Suprapubic skin (tissue), 4 donors: ENCODE results near the gene CNIH4. TPM values are rescaled to one million over a fixed set of nuclear protein-coding genes. Genes with fewer than 3 reads are reported as not detected.

Experiments used
- DNase-seq, 2 donors: peaks; one replicate each; pipeline ENCODE4 v3.0.0-alpha.2; 2019; ENCODE audit warnings: low spot score in 2 of 2
- H3K27ac ChIP-seq: fragments of 200-600 bp; sonication (generic); one replicate; pipeline ENCODE4 v1.5.1; 2019
- H3K27me3 ChIP-seq: fragments of 200-600 bp; sonication (generic); one replicate; pipeline ENCODE4 v1.5.1; 2019
- H3K36me3 ChIP-seq: fragments of 200-600 bp; sonication (generic); one replicate; pipeline ENCODE4 v1.5.1; 2019
- H3K4me1 ChIP-seq: fragments of 200-600 bp; sonication (generic); one replicate; pipeline ENCODE4 v1.5.1; 2019
- H3K4me3 ChIP-seq: fragments of 200-600 bp; sonication (generic); one replicate; pipeline ENCODE4 v1.5.1; 2019; ENCODE audit warnings: mild to moderate bottlenecking
- H3K9me3 ChIP-seq: fragments of 200-600 bp; sonication (generic); one replicate; pipeline ENCODE4 v1.5.1; 2019
- CTCF ChIP-seq, 2 donors: fragments of 200-600 bp in 1 of 2; fragments of 450-650 bp in 1 of 2; sonication (generic) in 1 of 2; IDR thresholded peaks; one replicate each; pipeline ENCODE4 v1.5.1; 2016 to 2019; ENCODE audit warnings: antibody characterized with exemption in 2 of 2, mild to moderate bottlenecking in 1 of 2, moderate library complexity in 1 of 2
- EP300 ChIP-seq: sonication (generic); formaldehyde crosslinking; IDR thresholded peaks from one replicate; pipeline ENCODE4 v1.6.1; 2017; ENCODE audit warnings: antibody characterized with exemption
- POLR2A ChIP-seq, 2 donors: fragments of 450-650 bp; IDR thresholded peaks; one replicate each; pipeline ENCODE4 v1.6.1; 2017; ENCODE audit warnings: antibody characterized with exemption in 2 of 2, mild to moderate bottlenecking in 2 of 2, moderate library complexity in 2 of 2
- POLR2AphosphoS5 ChIP-seq, 3 donors: sonication (generic); formaldehyde crosslinking; IDR thresholded peaks; one replicate each; pipeline ENCODE4 v1.6.1; 2017; ENCODE audit warnings: antibody characterized with exemption in 3 of 3
- WGBS: methylation state at CpG from one replicate; pipeline ENCODE4 v1.1.5; 2018; 5-methylcytosine and 5-hydroxymethylcytosine counted together
- total RNA-seq, 4 donors: library from RNA; depleted of rRNA; stranded (reverse); fragments of >200 nt; gene quantifications; one replicate each; pipeline ENCODE4 v1.1.0, GENCODE V29; 2016

Gene CNIH4
- total RNA-seq, 4 donors from 2014 or later, result 27.8 to 49.5 (median 29.8) TPM

- TF ChIP-seq POLR2A (IDR thresholded peaks at IDR 0.05) (no peak), POLR2AphosphoS5 (IDR thresholded peaks at IDR 0.05) (no peak), EP300 (no peak), CTCF (IDR thresholded peaks at IDR 0.05) (no peak)
- DNase-seq, result no peak
- 44% methylated on average over 4 of the region's 4 CpGs for WGBS
- Histone ChIP-seq H3K36me3 (no peaks in the 10 kb centered on the region), H3K9me3 (no peaks in the 10 kb centered on the region), H3K4me1 (peaks cover 28% of the 10 kb centered on the region), H3K27me3 (no peaks in the 10 kb centered on the region), H3K4me3 (peak overlapping the region; percentile 94), H3K27ac (peak overlapping the region; percentile 96)
These were observed 1.6 kb downstream of the CNIH4 start for GRCh38 chr1:224358237-224358636.

- Histone ChIP-seq H3K27me3 (no peaks in the 10 kb centered on the region), H3K36me3 (no peaks in the 10 kb centered on the region), H3K4me1 (peaks cover 28% of the 10 kb centered on the region), H3K4me3 (no peak overlapping the region), H3K27ac (no peak overlapping the region), H3K9me3 (no peaks in the 10 kb centered on the region)
- TF ChIP-seq POLR2A (IDR thresholded peaks at IDR 0.05) (no peak), EP300 (no peak), POLR2AphosphoS5 (IDR thresholded peaks at IDR 0.05) (no peak), CTCF (IDR thresholded peaks at IDR 0.05) (no peak)
- no peak for DNase-seq
- WGBS, result 71% methylated on average over 3 of the region's 3 CpGs
These were observed 2.5 kb downstream of the CNIH4 start for GRCh38 chr1:224359207-224359606.

- WGBS, result 91% methylated on average over 5 of the region's 5 CpGs
- H3K27ac ChIP-seq, result no peak overlapping the region
- peaks cover 68% of the 10 kb centered on the region for H3K36me3 ChIP-seq
These were observed 11.7 kb downstream of the CNIH4 start for GRCh38 chr1:224368409-224368808.

GRCh38 chr1:224373008-224373590, 16.4 kb downstream of the CNIH4 start:
- H3K4me3 ChIP-seq, result no peak overlapping the region
- WGBS, result 94% methylated on average over 5 of the region's 5 CpGs
- no peaks in the 10 kb centered on the region for H3K9me3 ChIP-seq
- TF ChIP-seq POLR2A (IDR thresholded peaks at IDR 0.05) (no peak), EP300 (no peak), POLR2AphosphoS5 (IDR thresholded peaks at IDR 0.05) (no peak), CTCF (IDR thresholded peaks at IDR 0.05) (no peak)
- DNase-seq, result no peak
- peaks cover 7% of the 10 kb centered on the region for H3K4me1 ChIP-seq
- peaks cover 96% of the 10 kb centered on the region for H3K36me3 ChIP-seq
- H3K27me3 ChIP-seq, result no peaks in the 10 kb centered on the region
- H3K27ac ChIP-seq, result no peak overlapping the region

More at GRCh38 chr1:224368409-224368808, 11.7 kb downstream of the CNIH4 start:
- H3K27me3 ChIP-seq, result no peaks in the 10 kb centered on the region
- no peaks in the 10 kb centered on the region for H3K4me1 ChIP-seq
- no peak overlapping the region for H3K4me3 ChIP-seq
- DNase-seq, result no peak
- no peaks in the 10 kb centered on the region for H3K9me3 ChIP-seq
- TF ChIP-seq EP300 (no peak), POLR2AphosphoS5 (IDR thresholded peaks at IDR 0.05) (no peak), POLR2A (IDR thresholded peaks at IDR 0.05) (no peak), CTCF (IDR thresholded peaks at IDR 0.05) (no peak)

GRCh38 chr1:224375059-224375458, 18.4 kb downstream of the CNIH4 start:
- H3K4me1 ChIP-seq, result peaks cover 7% of the 10 kb centered on the region
- no peak for DNase-seq
- TF ChIP-seq EP300 (no peak), POLR2AphosphoS5 (IDR thresholded peaks at IDR 0.05) (no peak), CTCF (IDR thresholded peaks at IDR 0.05) (no peak), POLR2A (IDR thresholded peaks at IDR 0.05) (no peak)
- H3K4me3 ChIP-seq, result no peak overlapping the region
- 84% methylated on average over 3 of the region's 3 CpGs for WGBS
- H3K27ac ChIP-seq, result no peak overlapping the region
- peaks cover 87% of the 10 kb centered on the region for H3K36me3 ChIP-seq
- no peaks in the 10 kb centered on the region for H3K27me3 ChIP-seq
- H3K9me3 ChIP-seq, result no peaks in the 10 kb centered on the region
